Fibroblast of the conjunctiva (primary cell): ENCODE measurements around the gene LMF2.
A peak's percentile ranks its signal among the peaks of the same experiment; 100 is the strongest.
"Not testable (repeated sequence)": the region's sequence is repeated elsewhere in the genome, so short reads cannot be mapped to it uniquely, and the experiment has no call there.

Experiments
- DNase-seq: peaks from one replicate; pipeline ENCODE4 v3.0.0-alpha.2; 2010; ENCODE audit warnings: low read depth

The LMF2 gene

GRCh38 chr22:50523458-50523805 is 15.9 kb upstream of the LMF2 start:
- no peak for DNase-seq

- DNase-seq = no peak
Measured at GRCh38 chr22:50522806-50523438, 15.4 kb upstream of the LMF2 start.

GRCh38 chr22:50522208-50522805 is 14.8 kb upstream of the LMF2 start:
- no peak for DNase-seq

DNA sequence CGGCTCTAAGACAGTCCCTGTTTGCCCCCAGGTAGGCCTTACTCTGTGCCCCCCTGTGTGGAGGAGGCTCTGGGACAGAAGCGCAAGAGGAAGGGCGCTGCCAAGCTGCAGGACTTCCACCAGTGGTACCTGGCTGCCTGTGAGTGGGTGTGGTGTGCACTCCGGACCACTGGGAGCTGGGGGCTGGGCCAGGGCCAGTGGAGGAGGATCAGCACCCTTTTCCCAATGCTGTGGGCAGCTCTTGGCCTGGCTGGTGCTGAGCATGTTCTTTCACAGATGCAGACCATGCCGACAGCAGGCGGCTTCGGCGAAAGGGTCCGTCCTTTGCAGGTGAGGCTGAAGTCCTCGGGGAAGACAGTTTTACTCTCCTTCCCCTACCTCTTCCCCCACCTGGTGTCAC is 14.2 kb upstream of the LMF2 start:
- DNase-seq = no peak

DNA sequence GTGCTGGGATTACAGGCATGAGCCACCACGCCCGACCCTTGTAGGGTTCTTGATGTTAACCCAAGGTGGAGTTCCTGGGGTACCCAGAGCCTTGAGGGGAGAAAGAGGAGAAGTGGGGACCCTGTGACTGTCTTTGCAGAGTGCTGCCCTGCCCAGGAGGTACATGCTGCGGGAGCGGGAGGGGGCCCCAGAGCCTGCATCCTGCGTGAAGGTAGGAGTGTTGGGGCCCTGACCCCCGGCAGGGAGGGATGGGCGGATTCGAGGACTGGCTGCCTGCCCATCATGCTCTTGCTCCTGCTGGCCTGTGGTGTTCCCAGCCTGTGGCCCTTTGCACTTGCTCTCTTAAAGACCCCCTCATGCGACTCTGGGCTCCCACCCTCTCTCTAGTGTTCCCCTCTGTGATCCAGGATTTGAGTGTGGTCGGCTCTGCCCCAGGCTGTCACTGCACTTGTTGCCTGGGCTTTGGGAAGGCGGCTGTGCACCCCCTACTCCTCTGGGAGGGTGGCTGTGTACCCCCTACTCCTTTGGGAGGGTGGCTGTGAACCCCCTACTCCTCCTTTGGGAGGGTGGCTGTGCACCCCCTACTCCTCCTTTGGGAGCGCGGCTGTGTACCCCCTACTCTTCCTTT is 13.4 kb upstream of the LMF2 start:
- DNase-seq = no peak

GRCh38 chr22:50520184-50520583 is 12.7 kb upstream of the LMF2 start:
- not testable (repeated sequence) for DNase-seq

- DNase-seq = no peak
Measured at GRCh38 chr22:50519151-50519550, 11.6 kb upstream of the LMF2 start.

- DNase-seq = no peak
Measured at GRCh38 chr22:50518606-50519005, 11.1 kb upstream of the LMF2 start.

DNA sequence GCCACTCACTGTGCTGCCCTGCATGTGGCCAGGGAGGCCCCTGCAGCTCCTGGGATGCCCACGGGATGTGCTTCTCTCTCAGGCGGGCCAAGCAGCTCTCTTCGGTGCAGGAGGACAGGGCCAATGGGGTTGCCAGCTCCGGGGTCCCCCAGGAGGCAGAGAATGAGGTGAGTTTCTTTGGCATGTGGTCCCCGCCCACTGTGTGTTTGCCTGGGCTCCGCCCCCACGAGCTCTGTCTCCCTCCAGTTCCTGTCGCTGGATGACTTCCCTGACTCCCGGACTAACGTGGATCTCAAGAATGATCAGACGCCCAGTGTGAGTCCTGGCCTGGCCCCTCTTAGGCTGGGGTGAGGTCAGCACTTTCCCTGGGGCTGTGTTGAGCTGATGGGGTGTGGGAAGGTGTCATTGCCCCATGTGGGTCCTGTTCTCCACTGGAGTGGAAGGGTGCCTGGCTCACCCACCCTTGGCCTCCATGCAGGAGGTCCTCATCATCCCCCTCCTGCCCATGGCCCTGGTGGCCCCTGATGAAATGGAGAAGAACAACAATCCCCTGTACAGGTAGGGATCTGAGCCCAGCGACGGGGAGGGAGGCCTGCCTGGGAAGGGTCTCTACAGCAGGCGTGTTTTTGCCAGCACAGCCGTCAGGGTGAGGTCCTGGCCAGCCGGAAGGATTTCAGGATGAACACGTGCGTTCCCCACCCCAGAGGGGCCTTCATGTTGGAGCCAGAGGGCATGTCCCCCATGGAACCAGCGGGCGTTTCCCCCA is 10.2 kb upstream of the LMF2 start:
- no peak for DNase-seq

GRCh38 chr22:50516891-50517290 is 9.4 kb upstream of the LMF2 start:
- no peak for DNase-seq

DNA sequence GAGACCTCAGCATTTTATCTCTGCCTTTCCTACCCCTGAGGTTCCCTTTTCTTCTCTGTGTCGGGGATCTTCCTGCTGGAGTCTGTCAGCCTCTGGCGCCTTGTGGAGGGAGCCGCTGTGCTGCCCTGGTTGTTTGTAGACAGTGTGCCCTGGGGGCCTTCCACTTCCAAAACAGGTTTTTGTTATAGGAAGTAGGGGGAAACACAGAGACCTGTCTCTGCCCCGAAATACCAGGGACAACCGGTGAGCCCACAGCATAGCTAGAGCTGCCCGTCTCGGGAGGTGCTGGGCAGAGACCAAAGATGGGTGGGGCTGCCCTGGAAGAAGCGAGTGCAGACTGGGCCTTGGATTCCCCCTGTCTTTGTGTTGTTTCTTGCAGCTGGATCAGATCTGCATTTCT is 8.6 kb upstream of the LMF2 start:
- no peak for DNase-seq

GRCh38 chr22:50513175-50513574 is 5.7 kb upstream of the LMF2 start:
- no peak for DNase-seq

- DNase-seq = no peak
Measured at GRCh38 chr22:50508897-50509296, 1.4 kb upstream of the LMF2 start.

GRCh38 chr22:50507991-50508884 is 736 bp upstream of the LMF2 start, which contains the start of gene NCAPH2:
Gene NCAPH2 (plus strand): TSS chr22:50508224. CDS start chr22:50508338, 114 bp downstream.
- peak; percentile 93 for DNase-seq

GRCh38 chr22:50506611-50507420 is 686 bp downstream of the LMF2 start:
- no peak for DNase-seq

- DNase-seq = no peak
Measured at GRCh38 chr22:50505776-50506610, 1.5 kb downstream of the LMF2 start.

GRCh38 chr22:50505276-50505775 is 2.2 kb downstream of the LMF2 start:
- no peak for DNase-seq

- no peak for DNase-seq
Measured at GRCh38 chr22:50504369-50505211, 2.9 kb downstream of the LMF2 start.
